Measurements from ENCODE around the gene COX7B.

COX7B gene

GRCh38 chrX:77945910-77946545 is 46.8 kb downstream of the COX7B start:
- DNase-seq = no peak

DNA sequence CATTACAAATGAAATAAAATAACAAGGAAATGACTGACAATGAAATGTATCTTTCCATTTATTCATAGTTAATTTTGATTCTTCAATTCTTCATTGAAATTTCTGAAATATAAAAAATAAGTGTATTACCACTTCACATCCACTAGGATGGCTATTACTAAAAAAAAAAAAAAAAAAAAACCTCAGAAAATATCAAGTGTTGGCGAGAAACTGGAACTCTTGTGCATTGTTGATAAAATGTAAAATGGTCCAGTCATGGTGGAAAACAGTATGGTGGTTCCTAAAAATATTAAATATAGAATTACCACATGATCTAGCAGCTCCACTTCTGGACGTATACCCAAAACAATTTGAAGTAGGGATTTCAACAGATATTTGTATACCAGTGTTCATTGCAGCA is 47.3 kb downstream of the COX7B start:
- no peak for DNase-seq

DNA sequence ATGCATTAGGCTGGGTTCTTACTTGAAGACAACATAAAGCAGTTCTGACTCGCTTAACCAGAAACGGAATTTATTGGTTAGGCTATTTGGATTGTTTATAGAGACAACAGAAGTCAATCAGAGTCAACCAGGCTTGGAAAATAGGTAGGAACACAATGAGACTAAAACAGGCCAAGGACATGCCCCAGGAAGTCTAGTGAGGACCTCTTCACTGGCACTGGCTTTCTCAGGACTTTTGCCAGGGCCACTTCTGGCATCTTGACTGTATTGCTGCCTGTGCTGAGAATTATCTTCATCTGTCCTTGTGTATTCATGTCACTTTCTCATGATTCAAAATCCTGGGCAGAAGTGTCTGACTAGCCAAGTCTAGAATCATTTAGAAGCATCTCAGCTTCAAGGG is 50.6 kb downstream of the COX7B start:
- no peak for DNase-seq

- no peak for DNase-seq
Measured at GRCh38 chrX:77952173-77952572, 52.9 kb downstream of the COX7B start.

DNA sequence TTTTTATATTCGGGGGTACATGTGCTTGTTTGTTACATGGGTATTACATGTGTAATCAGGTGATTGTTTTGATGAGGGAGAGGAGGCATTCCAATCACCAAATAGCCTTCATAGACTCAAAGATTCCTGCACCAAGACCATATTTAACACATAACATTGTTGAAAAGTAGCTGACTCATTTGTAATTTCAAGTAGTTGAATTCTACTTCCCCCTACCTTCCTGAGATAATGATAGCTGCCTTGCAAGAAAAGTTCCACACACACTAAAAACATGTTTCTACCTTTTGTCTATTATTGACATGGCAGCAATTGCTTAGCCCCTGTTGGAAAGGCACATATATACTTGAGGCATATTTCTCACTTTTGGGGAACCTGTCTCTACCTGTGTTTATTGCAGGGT is 54.0 kb downstream of the COX7B start:
- no peak for DNase-seq

- no peak for DNase-seq
Measured at GRCh38 chrX:77953708-77954107, 54.4 kb downstream of the COX7B start.

Measured in DMS 273 treated with DMSO at 0.1 percent for 48 hours (cell line).